HL-60 (cell line): Measurements from ENCODE around the gene TVP23C.

ENCODE experiments used
- POLR2AphosphoS5 ChIP-seq: IDR thresholded peaks from 2 replicates; pipeline ENCODE4 v1.6.1; 2012; ENCODE audit warnings: low read depth
- TF ChIP-seq, protein P1 (sequence below): IDR thresholded peaks from one replicate; pipeline ENCODE4 v1.5.1; 2011; ENCODE audit warnings: low read length, control low read depth, inconsistent platforms; ENCODE audit not compliant: insufficient read depth

DNA sequence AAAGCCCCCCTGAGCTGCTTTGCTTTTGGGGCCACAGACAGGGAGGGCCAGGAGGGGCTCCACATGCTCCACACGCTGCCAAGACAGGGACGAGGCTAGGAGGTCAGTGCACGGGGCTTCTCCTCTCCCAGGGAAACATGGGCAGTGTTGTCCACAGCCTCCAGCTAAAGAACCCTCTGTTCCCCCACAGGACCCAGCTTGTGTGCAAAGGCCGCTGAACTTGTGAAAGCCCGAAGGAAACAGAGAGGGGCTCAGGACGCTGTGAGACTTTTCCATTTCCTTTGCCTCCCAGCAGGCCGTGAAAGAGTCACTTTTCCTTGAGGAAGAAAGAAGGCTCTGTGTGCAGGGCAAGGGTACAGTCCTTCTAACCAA, 105.6 kb downstream of the TVP23C start:
- TF ChIP-seq, protein P1, sequence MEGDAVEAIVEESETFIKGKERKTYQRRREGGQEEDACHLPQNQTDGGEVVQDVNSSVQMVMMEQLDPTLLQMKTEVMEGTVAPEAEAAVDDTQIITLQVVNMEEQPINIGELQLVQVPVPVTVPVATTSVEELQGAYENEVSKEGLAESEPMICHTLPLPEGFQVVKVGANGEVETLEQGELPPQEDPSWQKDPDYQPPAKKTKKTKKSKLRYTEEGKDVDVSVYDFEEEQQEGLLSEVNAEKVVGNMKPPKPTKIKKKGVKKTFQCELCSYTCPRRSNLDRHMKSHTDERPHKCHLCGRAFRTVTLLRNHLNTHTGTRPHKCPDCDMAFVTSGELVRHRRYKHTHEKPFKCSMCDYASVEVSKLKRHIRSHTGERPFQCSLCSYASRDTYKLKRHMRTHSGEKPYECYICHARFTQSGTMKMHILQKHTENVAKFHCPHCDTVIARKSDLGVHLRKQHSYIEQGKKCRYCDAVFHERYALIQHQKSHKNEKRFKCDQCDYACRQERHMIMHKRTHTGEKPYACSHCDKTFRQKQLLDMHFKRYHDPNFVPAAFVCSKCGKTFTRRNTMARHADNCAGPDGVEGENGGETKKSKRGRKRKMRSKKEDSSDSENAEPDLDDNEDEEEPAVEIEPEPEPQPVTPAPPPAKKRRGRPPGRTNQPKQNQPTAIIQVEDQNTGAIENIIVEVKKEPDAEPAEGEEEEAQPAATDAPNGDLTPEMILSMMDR, result no peak
- TF ChIP-seq POLR2AphosphoS5, result no peak
